Limb (tissue), 2 donors: ENCODE measurements around the gene HSD11B1.
A peak's percentile ranks its signal among the peaks of the same experiment; 100 is the strongest.

Source experiments
- DNase-seq, 2 donors: peaks; one replicate each; pipeline ENCODE4 v3.0.0-alpha.2; 2016; ENCODE audit errors: extremely low spot score in 2 of 2

Gene HSD11B1

GRCh38 chr1:209727286-209727685 is 22.6 kb downstream of the HSD11B1 start:
- DNase-seq, result no peak

- DNase-seq, result no peak
These were observed 23.1 kb downstream of the HSD11B1 start for GRCh38 chr1:209727785-209728184.

GRCh38 chr1:209728466-209728865 is 23.8 kb downstream of the HSD11B1 start:
- no peak for DNase-seq

GRCh38 chr1:209729436-209729835 is 24.8 kb downstream of the HSD11B1 start:
- no peak for DNase-seq

GRCh38 chr1:209732725-209733124 is 28.1 kb downstream of the HSD11B1 start:
- DNase-seq, result no peak

GRCh38 chr1:209733409-209734192 is 29.0 kb downstream of the HSD11B1 start:
- no peak for DNase-seq

GRCh38 chr1:209736490-209737117 is 32.0 kb downstream of the HSD11B1 start:
- no peak for DNase-seq

GRCh38 chr1:209737118-209737505 is 32.5 kb downstream of the HSD11B1 start:
- no peak for DNase-seq

GRCh38 chr1:209738270-209738669 is 33.6 kb downstream of the HSD11B1 start:
- no peak for DNase-seq

GRCh38 chr1:209741193-209741592 is 36.5 kb downstream of the HSD11B1 start:
- no peak for DNase-seq

- DNase-seq, result no peak
These were observed 37.2 kb downstream of the HSD11B1 start for GRCh38 chr1:209741889-209742288.

- DNase-seq, result no peak
These were observed 37.9 kb downstream of the HSD11B1 start for GRCh38 chr1:209742409-209743144.

- DNase-seq, result peak in 1 of 2 donors; percentile 39
These were observed 38.5 kb downstream of the HSD11B1 start for GRCh38 chr1:209743145-209743482.

- no peak for DNase-seq
These were observed 42.0 kb downstream of the HSD11B1 start for GRCh38 chr1:209746451-209747165.

GRCh38 chr1:209747580-209748262 is 43.1 kb downstream of the HSD11B1 start:
- DNase-seq, result peak; percentile 49 to 82

- DNase-seq, result no peak
These were observed 44.0 kb downstream of the HSD11B1 start for GRCh38 chr1:209748620-209749019.

GRCh38 chr1:209749205-209749604 is 44.6 kb downstream of the HSD11B1 start:
- DNase-seq, result no peak

- no peak for DNase-seq
These were observed 45.2 kb downstream of the HSD11B1 start for GRCh38 chr1:209749670-209750323.

- DNase-seq, result no peak
These were observed 47.1 kb downstream of the HSD11B1 start for GRCh38 chr1:209751627-209752231.

GRCh38 chr1:209752890-209753289 is 48.2 kb downstream of the HSD11B1 start:
- no peak for DNase-seq
